DND-41 (cell line): ENCODE results near the gene TFF3.

ENCODE experiments used
- ATAC-seq: fragments of 200-7000 bp; cut with Tn5 transposase; 3 replicates; pipeline ENCODE4 v1.9.1; 2021; ENCODE audit warnings: low read depth; ENCODE audit not compliant: insufficient read depth
- DNase-seq: peaks from one replicate; pipeline ENCODE4 v3.0.0-alpha.2; 2020
- H2AFZ ChIP-seq: 2 replicates; pipeline ENCODE4 v1.6.0; 2012; ENCODE audit warnings: low read depth, low read length
- H3K27ac ChIP-seq: 2 replicates; pipeline ENCODE4 v1.5.1; 2012; ENCODE audit warnings: low read length, inconsistent platforms
- H3K27me3 ChIP-seq: fragments of 200-600 bp; sonication (generic); 2 replicates; pipeline ENCODE4 v1.6.0; 2012; ENCODE audit warnings: low read length, mild to moderate bottlenecking, inconsistent platforms; ENCODE audit not compliant: insufficient read depth, poor library complexity
- H3K36me3 ChIP-seq: 2 replicates; pipeline ENCODE4 v1.5.1; 2012; ENCODE audit warnings: low read length, inconsistent platforms; ENCODE audit not compliant: insufficient read depth
- H3K4me1 ChIP-seq: 2 replicates; pipeline ENCODE4 v1.5.1; 2012; ENCODE audit warnings: mild to moderate bottlenecking, low read length; ENCODE audit not compliant: insufficient read depth
- H3K4me2 ChIP-seq: 2 replicates; pipeline ENCODE4 v1.6.0; 2012; ENCODE audit warnings: mild to moderate bottlenecking, moderate library complexity, low read length, inconsistent platforms; ENCODE audit not compliant: insufficient read depth
- H3K4me3 ChIP-seq, 2 experiments: fragments of 200-600 bp in 1 of 2; shearing (Covaris generic) in 1 of 2; 2 replicates each; pipeline ENCODE4 v1.5.1; 2012 to 2016; ENCODE audit warnings: inconsistent platforms in 2 of 2, low read length in 2 of 2, mild to moderate bottlenecking in 2 of 2, low read depth in 1 of 2, moderate library complexity in 1 of 2
- H3K79me2 ChIP-seq: 2 replicates; pipeline ENCODE4 v1.6.0; 2012; ENCODE audit warnings: low read length, inconsistent platforms; ENCODE audit not compliant: insufficient read depth
- H3K9ac ChIP-seq: 2 replicates; pipeline ENCODE4 v1.6.0; 2012; ENCODE audit warnings: low read depth, mild to moderate bottlenecking, inconsistent platforms, low read length, moderate library complexity
- H3K9me3 ChIP-seq: 2 replicates; pipeline ENCODE4 v1.5.1; 2012; ENCODE audit warnings: low read length, moderate library complexity, mild to moderate bottlenecking, inconsistent platforms; ENCODE audit not compliant: insufficient read depth, severe bottlenecking
- H4K20me1 ChIP-seq: 2 replicates; pipeline ENCODE4 v1.6.0; 2012; ENCODE audit warnings: low read length; ENCODE audit not compliant: insufficient read depth
- EZH2 ChIP-seq: IDR thresholded peaks from 3 replicates; pipeline ENCODE4 v1.6.1; 2012; ENCODE audit warnings: borderline replicate concordance, low read depth, mild to moderate bottlenecking, moderate library complexity, low read length, inconsistent platforms; ENCODE audit not compliant: severe bottlenecking
- TF ChIP-seq, protein P1 (sequence below): IDR thresholded peaks from 2 replicates; pipeline ENCODE4 v1.5.1; 2012; ENCODE audit warnings: borderline replicate concordance, low read length, moderate library complexity, mild to moderate bottlenecking; ENCODE audit not compliant: poor library complexity, severe bottlenecking; ENCODE audit errors: extremely low read depth

Gene TFF3

DNA sequence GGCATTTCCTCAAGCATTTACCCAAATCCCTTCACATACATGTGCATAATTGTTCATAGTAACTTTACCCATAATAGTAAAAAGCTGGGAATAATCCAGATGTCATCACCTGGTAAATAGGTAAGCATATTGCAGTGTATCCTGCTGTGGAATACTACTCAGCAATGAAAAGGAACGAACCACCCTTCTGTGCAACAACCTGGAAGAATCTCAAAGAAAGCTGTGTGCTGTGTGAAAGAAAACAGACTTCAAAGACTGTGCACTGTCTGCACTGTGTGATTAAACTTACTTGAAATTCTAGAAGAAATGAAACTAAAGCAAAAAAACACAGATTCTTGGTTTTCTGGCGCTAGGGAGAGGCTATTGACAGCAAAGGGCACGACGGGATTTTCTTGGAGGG is 22.1 kb upstream of the TFF3 start:
- Histone ChIP-seq H3K79me2 (no peaks in the 10 kb centered on the region), H3K9ac (no peak overlapping the region), H3K36me3 (no peaks in the 10 kb centered on the region), H3K27me3 (no peaks in the 10 kb centered on the region), H3K4me1 (no peaks in the 10 kb centered on the region), H3K9me3 (peaks cover under 1% of the 10 kb centered on the region), H3K4me2 (no peak overlapping the region), H4K20me1 (no peaks in the 10 kb centered on the region), H2AFZ (no peak overlapping the region), H3K4me3 (no peak overlapping the region), H3K27ac (no peak overlapping the region)
- ATAC-seq (no peak), DNase-seq (no peak)
- TF ChIP-seq EZH2 = no peak
- TF ChIP-seq, protein P1, sequence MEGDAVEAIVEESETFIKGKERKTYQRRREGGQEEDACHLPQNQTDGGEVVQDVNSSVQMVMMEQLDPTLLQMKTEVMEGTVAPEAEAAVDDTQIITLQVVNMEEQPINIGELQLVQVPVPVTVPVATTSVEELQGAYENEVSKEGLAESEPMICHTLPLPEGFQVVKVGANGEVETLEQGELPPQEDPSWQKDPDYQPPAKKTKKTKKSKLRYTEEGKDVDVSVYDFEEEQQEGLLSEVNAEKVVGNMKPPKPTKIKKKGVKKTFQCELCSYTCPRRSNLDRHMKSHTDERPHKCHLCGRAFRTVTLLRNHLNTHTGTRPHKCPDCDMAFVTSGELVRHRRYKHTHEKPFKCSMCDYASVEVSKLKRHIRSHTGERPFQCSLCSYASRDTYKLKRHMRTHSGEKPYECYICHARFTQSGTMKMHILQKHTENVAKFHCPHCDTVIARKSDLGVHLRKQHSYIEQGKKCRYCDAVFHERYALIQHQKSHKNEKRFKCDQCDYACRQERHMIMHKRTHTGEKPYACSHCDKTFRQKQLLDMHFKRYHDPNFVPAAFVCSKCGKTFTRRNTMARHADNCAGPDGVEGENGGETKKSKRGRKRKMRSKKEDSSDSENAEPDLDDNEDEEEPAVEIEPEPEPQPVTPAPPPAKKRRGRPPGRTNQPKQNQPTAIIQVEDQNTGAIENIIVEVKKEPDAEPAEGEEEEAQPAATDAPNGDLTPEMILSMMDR = no peak

DNA sequence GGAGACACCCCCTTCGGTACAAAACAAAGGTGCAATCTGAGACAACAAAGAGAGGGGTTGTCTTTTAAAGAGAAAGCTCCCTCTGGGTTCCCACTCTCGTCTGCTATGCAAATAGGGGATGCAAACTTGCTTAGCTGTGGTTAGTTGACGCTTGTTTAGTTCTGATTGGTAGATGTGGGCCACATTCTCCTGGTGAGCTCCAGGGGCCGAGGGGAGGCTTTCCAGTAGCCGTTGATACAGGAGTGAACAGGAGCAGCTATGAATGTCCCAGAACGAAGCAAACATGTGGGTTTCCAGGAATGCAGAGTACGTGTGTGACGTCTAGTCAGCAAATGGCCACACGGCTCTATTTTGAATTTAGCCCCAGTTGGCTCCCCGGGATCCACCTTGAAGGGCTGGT is 20.8 kb upstream of the TFF3 start:
- Histone ChIP-seq H3K4me2 (no peak overlapping the region), H4K20me1 (no peaks in the 10 kb centered on the region), H3K79me2 (no peaks in the 10 kb centered on the region), H3K36me3 (no peaks in the 10 kb centered on the region), H3K27ac (no peak overlapping the region), H3K4me3 (no peak overlapping the region), H3K27me3 (no peaks in the 10 kb centered on the region), H3K9ac (no peak overlapping the region), H3K9me3 (peaks cover 10% of the 10 kb centered on the region), H2AFZ (no peak overlapping the region), H3K4me1 (no peaks in the 10 kb centered on the region)
- no peak for DNase-seq
- ATAC-seq = no peak
- TF ChIP-seq, protein P1 = no peak
- TF ChIP-seq EZH2 = no peak

DNA sequence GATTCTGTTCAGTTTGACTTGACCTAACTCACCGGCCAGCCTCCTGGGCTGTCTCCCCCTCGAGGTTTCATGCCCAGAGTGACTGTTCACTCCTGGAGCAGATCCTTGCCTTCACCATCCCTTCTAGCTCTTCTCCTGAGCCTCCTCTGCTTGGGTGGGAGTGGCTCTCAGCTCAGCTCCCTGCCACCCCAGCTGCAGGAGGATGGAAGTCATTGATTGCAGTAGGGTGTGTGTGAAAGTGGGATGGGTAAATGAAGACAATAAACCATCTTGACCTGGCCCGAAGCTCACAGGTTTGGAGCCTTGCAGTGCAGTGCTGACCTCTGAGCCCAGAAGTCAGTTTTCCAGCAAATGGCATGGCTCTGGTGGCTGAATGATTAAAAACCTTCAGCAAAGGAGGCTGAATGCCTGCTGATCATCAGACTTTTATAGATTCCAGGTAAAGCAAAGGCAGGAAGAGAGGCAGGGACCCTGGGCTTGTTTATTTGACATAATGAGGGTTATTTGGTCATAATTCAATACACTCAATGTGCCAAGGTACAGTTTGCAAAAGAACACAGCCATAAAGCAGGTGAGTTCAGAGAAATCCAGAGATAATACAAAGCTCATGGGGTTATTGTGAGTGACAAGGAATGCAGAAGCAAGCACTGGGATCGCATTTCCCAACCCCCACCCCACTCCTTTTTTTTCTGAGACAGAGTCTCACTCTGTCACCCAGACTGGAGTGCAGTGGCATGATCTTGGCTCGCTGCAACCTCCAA is 17.5 kb upstream of the TFF3 start:
- no peak for DNase-seq
- Histone ChIP-seq H3K27ac (no peak overlapping the region), H3K36me3 (no peaks in the 10 kb centered on the region), H3K4me1 (no peaks in the 10 kb centered on the region), H3K9ac (no peak overlapping the region), H2AFZ (no peak overlapping the region), H3K4me3 (no peak overlapping the region), H3K79me2 (no peaks in the 10 kb centered on the region), H4K20me1 (no peaks in the 10 kb centered on the region), H3K4me2 (no peak overlapping the region), H3K9me3 (peaks cover 10% of the 10 kb centered on the region), H3K27me3 (no peaks in the 10 kb centered on the region)
- no peak for ATAC-seq
- TF ChIP-seq, protein P1 = no peak
- TF ChIP-seq EZH2 = no peak

DNA sequence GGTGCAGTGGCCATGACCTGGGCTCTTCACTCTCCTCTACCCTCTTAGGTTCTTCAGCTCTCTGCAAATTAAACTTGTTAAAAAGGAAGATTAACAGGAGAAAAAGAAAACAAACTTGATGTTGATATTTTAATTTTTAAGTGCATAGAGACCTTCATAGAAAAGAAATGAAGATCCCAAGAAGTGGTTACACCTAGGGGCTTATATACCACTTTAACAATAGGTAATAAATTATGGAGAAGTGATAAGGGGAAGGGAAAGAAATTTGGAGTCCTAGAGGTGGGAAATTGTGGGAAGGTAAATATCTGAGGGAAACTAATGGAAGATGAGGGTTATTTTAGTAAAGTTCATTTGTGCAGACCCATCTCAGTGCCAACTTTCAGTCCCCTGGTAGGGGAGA is 16.5 kb upstream of the TFF3 start:
- no peaks in the 10 kb centered on the region for H3K4me1 ChIP-seq
- no peak overlapping the region for H3K4me2 ChIP-seq
- ATAC-seq = no peak
- no peak for DNase-seq
- no peak overlapping the region for H2AFZ ChIP-seq
- H3K4me3 ChIP-seq = no peak overlapping the region
- H3K27me3 ChIP-seq = no peaks in the 10 kb centered on the region
- H3K27ac ChIP-seq = no peak overlapping the region
- no peak for TF ChIP-seq EZH2
- TF ChIP-seq, protein P1 = no peak
- H4K20me1 ChIP-seq = no peaks in the 10 kb centered on the region
- no peaks in the 10 kb centered on the region for H3K79me2 ChIP-seq
- H3K36me3 ChIP-seq = no peaks in the 10 kb centered on the region
- H3K9ac ChIP-seq = no peak overlapping the region
- peaks cover 10% of the 10 kb centered on the region for H3K9me3 ChIP-seq
